Measurements from ENCODE around the gene ZSWIM4. TPM values are rescaled to one million over a fixed set of nuclear protein-coding genes. Genes with fewer than 3 reads are reported as not detected.

ZSWIM4 gene
- polyA plus RNA-seq, 1 of the 3 experiments (the other 2 are of a cell fraction): 4.7 TPM

GRCh38 chr19:13839938-13840304, 44.7 kb downstream of the ZSWIM4 start:
- Histone ChIP-seq H3K27me3 (ENCODE audit: insufficient read depth) (no peaks in the 10 kb centered on the region), H3F3A (replicated peaks; ENCODE audit: insufficient read depth) (peaks cover 80% of the 10 kb centered on the region), H3K4me3 (ENCODE audit: low read depth in 2 of 2, low read length in 1 of 2) (peak overlapping the region; percentile 77 to 82), H3K27ac (ENCODE audit: low read depth in 2 of 2, low read length in 1 of 2) (peak overlapping the region; percentile 97 to 99), H3K4me1 (ENCODE audit: control insufficient read depth in 1 of 2, insufficient read depth in 2 of 2, low read depth in 1 of 2, low read length in 1 of 2) (peaks cover 50 to 66% of the 10 kb centered on the region in 2 experiments), H3K4me2 (peak overlapping the region; percentile 93), H3K9me2 (no peaks in the 10 kb centered on the region), H4K20me1 (ENCODE audit: insufficient read depth) (peaks cover 75% of the 10 kb centered on the region), H3K9me3 (no peaks in the 10 kb centered on the region), H2AFZ (ENCODE audit: low read depth) (no peak overlapping the region), H3K79me2 (ENCODE audit: insufficient read depth) (peaks cover 94% of the 10 kb centered on the region), H3K36me3 (replicated peaks in 1 of 2; ENCODE audit: control insufficient read depth in 1 of 2, insufficient read depth in 2 of 2, low read length in 1 of 2) (peaks cover 20 to 54% of the 10 kb centered on the region in 2 experiments), H3K9ac (peak overlapping the region; percentile 99)
- TF ChIP-seq POLR2AphosphoS5 (IDR thresholded peaks at IDR 0.05; ENCODE audit: low read depth, low read length) (0 out of 2 replicates have a peak, but pooled peaks have one; percentile 2), MEF2A (IDR thresholded peaks at IDR 0.05; ENCODE audit: borderline replicate concordance, low read depth) (peak; percentile 88), FOSL2 (IDR thresholded peaks at IDR 0.05; ENCODE audit: borderline replicate concordance, low read depth) (peak; percentile 67)
- TF ChIP-seq, protein P1, sequence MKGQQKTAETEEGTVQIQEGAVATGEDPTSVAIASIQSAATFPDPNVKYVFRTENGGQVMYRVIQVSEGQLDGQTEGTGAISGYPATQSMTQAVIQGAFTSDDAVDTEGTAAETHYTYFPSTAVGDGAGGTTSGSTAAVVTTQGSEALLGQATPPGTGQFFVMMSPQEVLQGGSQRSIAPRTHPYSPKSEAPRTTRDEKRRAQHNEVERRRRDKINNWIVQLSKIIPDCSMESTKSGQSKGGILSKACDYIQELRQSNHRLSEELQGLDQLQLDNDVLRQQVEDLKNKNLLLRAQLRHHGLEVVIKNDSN (IDR thresholded peaks at IDR 0.05; ENCODE audit: borderline replicate concordance, low read depth): no peak
- ChIA-PET POLR2A (interaction anchor here (0.9 to 2.5 kb wide), 5 partner anchors 8 to 26 kb away, joined by 4 to 9 read pairs (median 6); no protein-coding TSS in a partner anchor), CTCF (interaction anchor here (0.8 to 8.4 kb wide), 4 partner anchors 11 to 51 kb away, joined by 3 to 61 read pairs (median 4); no protein-coding TSS in a partner anchor)
- WGBS (ENCODE audit: low lambda C conversion rate): 13% methylated on average over 6 of the region's 6 CpGs
- DNase-seq: no peak

- Histone ChIP-seq H4K20me1 (ENCODE audit: insufficient read depth) (peaks cover 69% of the 10 kb centered on the region), H3K4me3 (ENCODE audit: low read depth in 2 of 2, low read length in 1 of 2) (peak overlapping the region; percentile 77 to 82), H3F3A (replicated peaks; ENCODE audit: insufficient read depth) (peaks cover 80% of the 10 kb centered on the region), H3K79me2 (ENCODE audit: insufficient read depth) (peaks cover 88% of the 10 kb centered on the region), H3K36me3 (replicated peaks in 1 of 2; ENCODE audit: control insufficient read depth in 1 of 2, insufficient read depth in 2 of 2, low read length in 1 of 2) (peaks cover 20 to 49% of the 10 kb centered on the region in 2 experiments), H3K27ac (ENCODE audit: low read depth in 2 of 2, low read length in 1 of 2) (peak overlapping the region; percentile 97 to 99), H3K9ac (peak overlapping the region; percentile 99), H3K4me1 (ENCODE audit: control insufficient read depth in 1 of 2, insufficient read depth in 2 of 2, low read depth in 1 of 2, low read length in 1 of 2) (peaks cover 49 to 66% of the 10 kb centered on the region in 2 experiments), H3K9me2 (no peaks in the 10 kb centered on the region), H3K4me2 (peak overlapping the region; percentile 93), H3K9me3 (no peaks in the 10 kb centered on the region), H3K27me3 (ENCODE audit: insufficient read depth) (no peaks in the 10 kb centered on the region), H2AFZ (ENCODE audit: low read depth) (no peak overlapping the region)
- WGBS (ENCODE audit: low lambda C conversion rate): 8% methylated on average over 16 of the region's 23 CpGs
- CTCF ChIA-PET: interaction anchor here (0.6 to 8.4 kb wide), 6 partner anchors 11 to 51 kb away, joined by 3 to 61 read pairs (median 4); no protein-coding TSS in a partner anchor
- no peak for DNase-seq
- POLR2A ChIA-PET: interaction anchor here (1.4 to 2.5 kb wide), 2 partner anchors 7 to 22 kb away, joined by 7 to 9 read pairs; no protein-coding TSS in a partner anchor
- TF ChIP-seq FOSL2 (IDR thresholded peaks at IDR 0.05; ENCODE audit: borderline replicate concordance, low read depth): peak; percentile 63
- TF ChIP-seq PBX3 (IDR thresholded peaks at IDR 0.05): no peak
- peak; percentile 81 for TF ChIP-seq YY1 (IDR thresholded peaks at IDR 0.05; ENCODE audit: low read depth)
- TF ChIP-seq, protein P2, sequence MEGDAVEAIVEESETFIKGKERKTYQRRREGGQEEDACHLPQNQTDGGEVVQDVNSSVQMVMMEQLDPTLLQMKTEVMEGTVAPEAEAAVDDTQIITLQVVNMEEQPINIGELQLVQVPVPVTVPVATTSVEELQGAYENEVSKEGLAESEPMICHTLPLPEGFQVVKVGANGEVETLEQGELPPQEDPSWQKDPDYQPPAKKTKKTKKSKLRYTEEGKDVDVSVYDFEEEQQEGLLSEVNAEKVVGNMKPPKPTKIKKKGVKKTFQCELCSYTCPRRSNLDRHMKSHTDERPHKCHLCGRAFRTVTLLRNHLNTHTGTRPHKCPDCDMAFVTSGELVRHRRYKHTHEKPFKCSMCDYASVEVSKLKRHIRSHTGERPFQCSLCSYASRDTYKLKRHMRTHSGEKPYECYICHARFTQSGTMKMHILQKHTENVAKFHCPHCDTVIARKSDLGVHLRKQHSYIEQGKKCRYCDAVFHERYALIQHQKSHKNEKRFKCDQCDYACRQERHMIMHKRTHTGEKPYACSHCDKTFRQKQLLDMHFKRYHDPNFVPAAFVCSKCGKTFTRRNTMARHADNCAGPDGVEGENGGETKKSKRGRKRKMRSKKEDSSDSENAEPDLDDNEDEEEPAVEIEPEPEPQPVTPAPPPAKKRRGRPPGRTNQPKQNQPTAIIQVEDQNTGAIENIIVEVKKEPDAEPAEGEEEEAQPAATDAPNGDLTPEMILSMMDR (IDR thresholded peaks at IDR 0.05): no peak
- TF ChIP-seq RCOR1 (IDR thresholded peaks at IDR 0.05; ENCODE audit: low read length): no peak
- TF ChIP-seq NFIC (IDR thresholded peaks at IDR 0.05; ENCODE audit: borderline replicate concordance): no peak
- TF ChIP-seq TAF1 (IDR thresholded peaks at IDR 0.05; ENCODE audit: borderline replicate concordance, low read depth, low read length): 0 out of 2 replicates have a peak, but pooled peaks have one; percentile 4
- no peak for TF ChIP-seq ELF1 (IDR thresholded peaks at IDR 0.05)
- TF ChIP-seq, protein P3, sequence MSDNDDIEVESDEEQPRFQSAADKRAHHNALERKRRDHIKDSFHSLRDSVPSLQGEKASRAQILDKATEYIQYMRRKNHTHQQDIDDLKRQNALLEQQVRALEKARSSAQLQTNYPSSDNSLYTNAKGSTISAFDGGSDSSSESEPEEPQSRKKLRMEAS (IDR thresholded peaks at IDR 0.05; ENCODE audit: low read depth): peak; percentile 72; the same call in 1 of the 2 replicates
- TF ChIP-seq JUND (IDR thresholded peaks at IDR 0.05): peak; percentile 19; the same call in 1 of the 2 replicates
Observed at GRCh38 chr19:13840305-13841085, 45.3 kb downstream of the ZSWIM4 start.

All from SK-N-SH (cell line).